Endothelial cell of umbilical vein (primary cell): ENCODE results near the gene TPM2. TPM values are rescaled to one million over a fixed set of nuclear protein-coding genes. Genes with fewer than 3 reads are reported as not detected.
"Not testable (repeated sequence)": the region's sequence is repeated elsewhere in the genome, so short reads cannot be mapped to it uniquely, and the experiment has no call there.

ENCODE experiments used
- BruUV-seq: library from RNA; stranded (reverse); fragments of 400-500 nt; replicated peaks from 2 replicates; lab custom pipeline; 2021; lab: Mats Ljungman, UMichigan
- CTCF ChIA-PET: fragments of 300-600, 350-600 bp; sonication (Branson Sonifier 250); formaldehyde crosslinking; loops from one replicate; lab custom pipeline; 2021; ENCODE audit warnings: antibody characterized with exemption, inconsistent platforms; lab: Charles Lee
- POLR2A ChIA-PET: fragments of 300-600, 350-600 bp; sonication (Branson Sonifier 250); formaldehyde crosslinking; loops from one replicate; lab custom pipeline; 2021; ENCODE audit warnings: antibody characterized with exemption, inconsistent platforms; lab: Charles Lee
- DNase-seq: peaks from one replicate; pipeline ENCODE4 v3.0.0-alpha.2; 2011; ENCODE audit warnings: low read depth, low spot score
- FAIRE-seq: peaks from 2 replicates; lab custom pipeline; 2011; peaks lifted over from hg19 to GRCh38; lab: Jason Lieb, UNC
- H2AFZ ChIP-seq: 2 replicates; pipeline ENCODE4 v1.6.0; 2012; ENCODE audit warnings: low read depth, low read length, control low read depth, inconsistent platforms
- H3K27ac ChIP-seq: 2 replicates; pipeline ENCODE4 v1.5.1; 2011; ENCODE audit warnings: low read depth, mild to moderate bottlenecking, control low read depth, low read length, moderate library complexity; ENCODE audit not compliant: insufficient read depth
- H3K27me3 ChIP-seq, 2 experiments: 2 replicates each; pipeline versions ENCODE4 v1.6.0 to v1.6.1; 2011; ENCODE audit warnings: low read length in 2 of 2, mixed read lengths in 1 of 2; ENCODE audit not compliant: control insufficient read depth in 2 of 2, insufficient read depth in 2 of 2
- H3K36me3 ChIP-seq, 2 experiments: 2 replicates in 1 of 2; 3 replicates in 1 of 2; pipeline ENCODE4 v1.5.1; 2011; ENCODE audit warnings: low read length in 2 of 2, mild to moderate bottlenecking in 1 of 2, moderate library complexity in 1 of 2; ENCODE audit not compliant: control insufficient read depth in 2 of 2, insufficient read depth in 2 of 2; ENCODE audit errors: extremely low read depth in 1 of 2
- H3K4me1 ChIP-seq: 3 replicates; pipeline ENCODE4 v1.5.1; 2011; ENCODE audit warnings: mild to moderate bottlenecking, low read length; ENCODE audit not compliant: control insufficient read depth, insufficient read depth; ENCODE audit errors: extremely low read depth
- H3K4me2 ChIP-seq: 2 replicates; pipeline ENCODE4 v1.6.1; 2011; ENCODE audit warnings: low read length, control low read depth, mixed read lengths; ENCODE audit not compliant: insufficient read depth
- H3K4me3 ChIP-seq, 3 experiments: fragments of 200-600 bp in 1 of 3; sonication (generic), shearing (Covaris generic) in 1 of 3; replicated peaks in 1 of 3; 2 replicates each; pipeline ENCODE4 v1.5.1; 2011 to 2016; ENCODE audit warnings: control low read depth in 3 of 3, low read length in 3 of 3, mild to moderate bottlenecking in 2 of 3, inconsistent platforms in 1 of 3, low read depth in 1 of 3, moderate library complexity in 1 of 3; ENCODE audit not compliant: insufficient read depth in 1 of 3
- H3K79me2 ChIP-seq: 2 replicates; pipeline ENCODE4 v1.6.0; 2012; ENCODE audit warnings: low read length, inconsistent platforms; ENCODE audit not compliant: control insufficient read depth, insufficient read depth
- H3K9ac ChIP-seq: replicated peaks from 2 replicates; pipeline ENCODE3; 2011; ENCODE audit warnings: low read length, control low read depth; ENCODE audit not compliant: insufficient read depth; ENCODE audit errors: extremely low read depth
- H3K9me1 ChIP-seq: replicated peaks from 3 replicates; pipeline ENCODE4 v1.6.0; 2011; ENCODE audit warnings: mild to moderate bottlenecking, low read length; ENCODE audit not compliant: control insufficient read depth, insufficient read depth; ENCODE audit errors: extremely low read depth
- H3K9me3 ChIP-seq: replicated peaks from 2 replicates; pipeline ENCODE4 v1.5.1; 2012; ENCODE audit warnings: low read length, inconsistent platforms; ENCODE audit not compliant: control insufficient read depth, insufficient read depth
- H4K20me1 ChIP-seq: replicated peaks from 2 replicates; pipeline ENCODE3; 2011; ENCODE audit warnings: mild to moderate bottlenecking, low read length; ENCODE audit not compliant: control insufficient read depth, insufficient read depth; ENCODE audit errors: extremely low read depth
- dilution Hi-C: fragments of 300-500 bp; cut with MboI; formaldehyde crosslinking; loops from one replicate; pipeline ENCODE4 v1.15.0; 2019; ENCODE audit warnings: low sequenced_read_pairs; ENCODE audit not compliant: extremely low pct_ligation_motif_present
- intact Hi-C: fragments of 100-400 bp; cut with micrococcal nuclease; formaldehyde crosslinking; loops from one replicate; pipeline ENCODE4 v1.10.0; 2022
- polyA plus RNA-seq, 4 experiments: library from polyadenylated mRNA; depleted of rRNA in 3 of 4; stranded (reverse) in 3 of 4; unstranded in 1 of 4; fragments of >200 nt; gene quantifications; 2 replicates each; pipeline versions ENCODE4 v1.2.1 to v1.2.3, GENCODE V29; 2011 to 2012; ENCODE audit warnings: missing spikeins in 1 of 4
- total RNA-seq: library from RNA; stranded (reverse); gene quantifications from 2 replicates; pipeline ENCODE4 v1.2.3, GENCODE V29; 2021

Gene TPM2
- total and polyA plus RNA-seq, 2 donors (not counting 3 experiments of a cell fraction or from before 2014, with no cell fraction given) = 144 to 279 TPM

DNA sequence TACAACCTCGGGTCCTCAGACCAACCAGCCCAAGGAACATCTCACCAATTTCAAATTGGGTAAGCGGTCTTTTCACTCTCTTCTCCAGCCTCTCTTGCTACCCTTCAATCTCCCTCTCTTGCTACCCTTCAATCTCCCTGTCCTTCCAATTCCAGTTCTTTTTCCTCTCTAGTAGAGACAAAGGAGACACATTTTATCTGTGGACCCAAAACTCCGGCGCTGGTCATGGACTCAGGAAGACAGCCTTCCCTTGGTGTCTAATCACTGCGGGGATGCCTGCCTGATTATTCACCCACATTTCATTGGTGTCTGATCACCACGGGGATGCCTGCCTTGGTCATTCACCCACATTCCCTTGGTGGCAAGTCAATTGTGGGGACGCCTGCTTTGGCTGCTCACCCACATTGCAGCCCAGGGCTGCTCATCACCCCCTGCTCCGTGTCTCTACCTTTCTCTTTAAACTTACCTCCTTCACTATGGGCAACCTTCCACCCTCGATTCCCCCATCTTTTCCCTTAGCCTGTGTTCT is 52.2 kb downstream of the TPM2 start:
- H4K20me1 ChIP-seq, H3K9ac ChIP-seq, FAIRE-seq, intact Hi-C loops, H3K4me2 ChIP-seq, H2AFZ ChIP-seq, H3K9me1 ChIP-seq, H3K27me3 ChIP-seq, H3K9me3 ChIP-seq, DNase-seq, H3K79me2 ChIP-seq, BruUV-seq, H3K4me3 ChIP-seq, H3K36me3 ChIP-seq, CTCF ChIA-PET, POLR2A ChIA-PET, H3K4me1 ChIP-seq, dilution Hi-C loops, H3K27ac ChIP-seq: not testable (repeated sequence)

GRCh38 chr9:35636877-35637246 is 52.9 kb downstream of the TPM2 start:
- dilution Hi-C loops, H3K4me3 ChIP-seq, BruUV-seq, H2AFZ ChIP-seq, CTCF ChIA-PET, H3K9me3 ChIP-seq, H3K36me3 ChIP-seq, FAIRE-seq, H4K20me1 ChIP-seq, H3K4me1 ChIP-seq, POLR2A ChIA-PET, H3K9ac ChIP-seq, DNase-seq, H3K4me2 ChIP-seq, H3K27me3 ChIP-seq, H3K9me1 ChIP-seq, H3K27ac ChIP-seq, intact Hi-C loops, H3K79me2 ChIP-seq: not testable (repeated sequence)
